Gastrocnemius medialis (tissue), 4 donors: Measurements from ENCODE around the gene TEK. TPM values are rescaled to one million over a fixed set of nuclear protein-coding genes. Genes with fewer than 3 reads are reported as not detected.
"Not testable (repeated sequence)": the region's sequence is repeated elsewhere in the genome, so short reads cannot be mapped to it uniquely, and the experiment has no call there.

Experiments
- ATAC-seq, 2 donors: fragments of 150-250 bp; one replicate each; pipeline ENCODE4 v1.9.1; 2016
- DNase-seq, 2 donors: peaks; one replicate each; pipeline ENCODE4 v3.0.0-alpha.2; 2019
- H3K27ac ChIP-seq, 4 donors: fragments of 200-600 bp; sonication (generic); 1 replicate in 1 of 4; 2 replicates in 3 of 4; pipeline ENCODE4 v1.5.1; 2016 to 2018; ENCODE audit warnings: mild to moderate bottlenecking in 2 of 4, moderate library complexity in 1 of 4
- H3K27me3 ChIP-seq, 3 donors: fragments of 200-600 bp; sonication (generic) in 2 of 3; 1 replicate in 1 of 3; 2 replicates in 2 of 3; pipeline versions ENCODE4 v1.5.1 to v1.6.0; 2016 to 2019; ENCODE audit warnings: mild to moderate bottlenecking in 1 of 3, moderate library complexity in 1 of 3
- H3K36me3 ChIP-seq, 2 donors: fragments of 200-600 bp; sonication (generic) in 1 of 2; one replicate each; pipeline ENCODE4 v1.5.1; 2017 to 2018
- H3K4me1 ChIP-seq, 2 donors: fragments of 200-600 bp; sonication (generic) in 1 of 2; one replicate each; pipeline ENCODE4 v1.5.1; 2016 to 2017; ENCODE audit warnings: mild to moderate bottlenecking in 2 of 2
- H3K4me3 ChIP-seq, 4 donors: fragments of 200-600 bp; sonication (generic) in 3 of 4; 1 replicate in 1 of 4; 2 replicates in 3 of 4; pipeline ENCODE4 v1.5.1; 2016 to 2019; ENCODE audit warnings: mild to moderate bottlenecking in 2 of 4
- H3K9me3 ChIP-seq, 3 donors: fragments of 200-600 bp; sonication (generic) in 2 of 3; 1 replicate in 1 of 3; 2 replicates in 2 of 3; pipeline ENCODE4 v1.5.1; 2016 to 2019
- POLR2A ChIP-seq, 2 donors: fragments of 450-650 bp; IDR thresholded peaks; one replicate each; pipeline ENCODE4 v1.6.1; 2017; ENCODE audit warnings: antibody characterized with exemption in 2 of 2, mild to moderate bottlenecking in 2 of 2, moderate library complexity in 2 of 2
- in situ Hi-C, 4 donors: fragments of 200-750 bp; cut with MboI; loops; one replicate each; pipeline versions ENCODE4 v1.15.0 to v1.8.0; 2017; ENCODE audit warnings: low sequenced_read_pairs in 4 of 4
- intact Hi-C: fragments of 100-400 bp; cut with DNase I; formaldehyde crosslinking; loops from one replicate; pipeline ENCODE4 v1.15.1; 2023; ENCODE audit warnings: low total_unique reads
- total RNA-seq, 4 donors: library from RNA; depleted of rRNA; stranded (reverse); fragments of >200 nt; gene quantifications; one replicate each; pipeline versions ENCODE4 v1.1.0 to v1.2.3, GENCODE V29; 2016
- TF ChIP-seq, protein P1 (sequence below), 5 experiments: fragments of 450-650 bp in 3 of 5; fragments of 200-600 bp in 2 of 5; sonication (generic) in 2 of 5; IDR thresholded peaks in 4 of 5; conservative IDR thresholded peaks in 1 of 5; 1 replicate in 4 of 5; 2 replicates in 1 of 5; pipeline ENCODE4 v1.5.1; 2016 to 2019; ENCODE audit warnings: antibody characterized with exemption in 5 of 5, mild to moderate bottlenecking in 3 of 5, moderate library complexity in 3 of 5

Gene TEK
- total RNA-seq, 4 donors from 2014 or later, result 8.1 to 9.0 (median 8.4) TPM

DNA sequence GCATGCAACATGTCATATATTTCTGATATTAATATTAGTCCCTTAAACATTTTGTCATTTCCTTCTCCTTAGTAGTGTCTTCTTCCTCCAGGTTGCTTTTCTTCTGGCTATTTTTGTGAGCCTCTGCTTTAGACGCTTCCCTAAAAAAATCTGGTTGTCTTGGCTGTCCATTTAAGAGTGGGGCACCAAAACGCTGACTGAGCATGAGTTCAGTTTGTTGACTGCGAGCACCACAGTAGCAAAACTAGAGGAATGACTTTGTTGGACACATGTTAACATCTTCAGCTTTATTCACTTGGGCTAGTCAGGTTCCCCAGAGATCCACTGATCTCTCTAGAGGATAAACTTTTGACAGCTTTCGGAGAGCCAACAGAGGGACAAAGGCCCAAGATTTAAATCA, 19.3 kb upstream of the TEK start:
- in situ Hi-C loops (no loop called here), intact Hi-C loops (no loop called here)
- no peak overlapping the region for H3K27ac ChIP-seq
- H3K9me3 ChIP-seq, result no peaks in the 10 kb centered on the region
- DNase-seq (no peak), ATAC-seq (no peak)
- H3K4me3 ChIP-seq, result no peak overlapping the region
- no peaks in the 10 kb centered on the region for H3K36me3 ChIP-seq
- no peaks in the 10 kb centered on the region for H3K27me3 ChIP-seq
- H3K4me1 ChIP-seq, result no peaks in the 10 kb centered on the region
- TF ChIP-seq, protein P1, sequence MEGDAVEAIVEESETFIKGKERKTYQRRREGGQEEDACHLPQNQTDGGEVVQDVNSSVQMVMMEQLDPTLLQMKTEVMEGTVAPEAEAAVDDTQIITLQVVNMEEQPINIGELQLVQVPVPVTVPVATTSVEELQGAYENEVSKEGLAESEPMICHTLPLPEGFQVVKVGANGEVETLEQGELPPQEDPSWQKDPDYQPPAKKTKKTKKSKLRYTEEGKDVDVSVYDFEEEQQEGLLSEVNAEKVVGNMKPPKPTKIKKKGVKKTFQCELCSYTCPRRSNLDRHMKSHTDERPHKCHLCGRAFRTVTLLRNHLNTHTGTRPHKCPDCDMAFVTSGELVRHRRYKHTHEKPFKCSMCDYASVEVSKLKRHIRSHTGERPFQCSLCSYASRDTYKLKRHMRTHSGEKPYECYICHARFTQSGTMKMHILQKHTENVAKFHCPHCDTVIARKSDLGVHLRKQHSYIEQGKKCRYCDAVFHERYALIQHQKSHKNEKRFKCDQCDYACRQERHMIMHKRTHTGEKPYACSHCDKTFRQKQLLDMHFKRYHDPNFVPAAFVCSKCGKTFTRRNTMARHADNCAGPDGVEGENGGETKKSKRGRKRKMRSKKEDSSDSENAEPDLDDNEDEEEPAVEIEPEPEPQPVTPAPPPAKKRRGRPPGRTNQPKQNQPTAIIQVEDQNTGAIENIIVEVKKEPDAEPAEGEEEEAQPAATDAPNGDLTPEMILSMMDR (IDR thresholded peaks at IDR 0.05 in 4 of 5, conservative IDR thresholded peaks at IDR 0.05 in 1 of 5), result no peak
- no peak for TF ChIP-seq POLR2A (IDR thresholded peaks at IDR 0.05)

DNA sequence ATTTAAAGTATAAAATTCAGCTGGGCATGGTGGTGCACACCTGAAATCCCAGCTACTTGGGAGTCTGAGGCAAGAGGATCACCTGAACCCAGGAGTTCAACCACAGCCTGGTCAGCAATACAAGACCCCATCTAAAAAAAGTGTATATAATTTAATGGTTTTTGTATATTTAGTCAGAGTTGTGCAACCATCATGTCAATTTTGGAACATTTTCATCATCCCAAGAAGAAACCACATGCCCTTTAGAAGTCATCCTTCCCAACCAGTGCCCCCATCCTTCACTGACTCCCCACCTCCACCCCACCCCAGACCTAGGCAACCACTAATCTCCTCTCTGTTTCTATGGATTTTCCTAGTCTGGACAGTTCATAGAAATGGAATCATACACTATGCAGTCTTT, 18.8 kb upstream of the TEK start:
- intact Hi-C loops (no loop called here), in situ Hi-C loops (no loop called here)

DNA sequence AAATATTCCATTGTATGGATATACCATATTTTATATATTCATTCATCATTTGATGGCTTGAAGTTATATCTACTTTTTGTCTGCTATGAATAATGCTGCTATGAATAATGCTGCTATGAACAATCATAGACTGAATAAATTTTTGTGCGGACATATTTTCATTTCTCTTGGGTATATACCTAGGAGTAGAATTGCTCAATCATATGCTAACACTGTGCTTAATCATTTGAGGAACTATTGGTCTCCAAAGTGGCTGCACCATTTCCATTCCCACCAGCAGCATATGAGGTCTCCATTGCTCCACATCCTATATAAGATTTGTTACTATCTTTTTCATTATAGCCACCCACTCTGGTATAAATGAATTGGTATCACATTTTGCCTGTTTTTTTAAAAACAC, 18.3 kb upstream of the TEK start:
- no peak overlapping the region for H3K27ac ChIP-seq
- TF ChIP-seq, protein P1 (IDR thresholded peaks at IDR 0.05 in 4 of 5, conservative IDR thresholded peaks at IDR 0.05 in 1 of 5), result no peak
- no peak for TF ChIP-seq POLR2A (IDR thresholded peaks at IDR 0.05)
- no peak for DNase-seq
- no peaks in the 10 kb centered on the region for H3K36me3 ChIP-seq
- intact Hi-C loops (no loop called here), in situ Hi-C loops (no loop called here)
- no peak for ATAC-seq
- no peak overlapping the region for H3K4me3 ChIP-seq
- H3K9me3 ChIP-seq, result no peaks in the 10 kb centered on the region
- H3K27me3 ChIP-seq, result no peaks in the 10 kb centered on the region
- no peaks in the 10 kb centered on the region for H3K4me1 ChIP-seq

More for the DNA sequence above, 18.8 kb upstream of the TEK start:
- no peaks in the 10 kb centered on the region for H3K9me3 ChIP-seq
- H3K27me3 ChIP-seq, result no peaks in the 10 kb centered on the region
- ATAC-seq (no peak), DNase-seq (no peak)
- H3K27ac ChIP-seq, result no peak overlapping the region
- no peak overlapping the region for H3K4me3 ChIP-seq
- TF ChIP-seq, protein P1 (IDR thresholded peaks at IDR 0.05 in 4 of 5, conservative IDR thresholded peaks at IDR 0.05 in 1 of 5), result no peak
- TF ChIP-seq POLR2A (IDR thresholded peaks at IDR 0.05), result no peak
- no peaks in the 10 kb centered on the region for H3K36me3 ChIP-seq
- no peaks in the 10 kb centered on the region for H3K4me1 ChIP-seq

DNA sequence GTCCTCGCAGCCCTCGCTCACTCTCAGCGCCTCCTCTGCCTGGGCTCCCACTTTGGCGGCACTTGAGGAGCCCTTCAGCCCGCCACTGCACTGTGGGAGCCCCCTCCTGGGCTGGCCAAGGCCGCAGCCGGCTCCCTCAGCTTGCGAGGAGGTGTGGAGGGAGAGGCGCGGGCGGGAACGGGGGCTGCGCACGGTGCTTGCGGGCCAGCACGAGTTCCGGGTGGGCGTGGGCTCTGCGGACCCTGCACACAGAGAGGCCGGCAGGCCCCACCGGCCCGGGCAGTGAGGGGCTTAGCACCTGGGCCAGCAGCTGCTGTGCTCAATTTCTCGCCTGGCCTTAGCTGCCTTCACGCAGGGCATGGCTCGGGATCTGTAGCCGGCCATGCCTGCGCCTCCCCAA, 16.5 kb upstream of the TEK start:
- H3K9me3 ChIP-seq, ATAC-seq, in situ Hi-C loops, H3K27ac ChIP-seq, intact Hi-C loops, H3K4me1 ChIP-seq, H3K36me3 ChIP-seq, DNase-seq, H3K27me3 ChIP-seq, H3K4me3 ChIP-seq: not testable (repeated sequence)

DNA sequence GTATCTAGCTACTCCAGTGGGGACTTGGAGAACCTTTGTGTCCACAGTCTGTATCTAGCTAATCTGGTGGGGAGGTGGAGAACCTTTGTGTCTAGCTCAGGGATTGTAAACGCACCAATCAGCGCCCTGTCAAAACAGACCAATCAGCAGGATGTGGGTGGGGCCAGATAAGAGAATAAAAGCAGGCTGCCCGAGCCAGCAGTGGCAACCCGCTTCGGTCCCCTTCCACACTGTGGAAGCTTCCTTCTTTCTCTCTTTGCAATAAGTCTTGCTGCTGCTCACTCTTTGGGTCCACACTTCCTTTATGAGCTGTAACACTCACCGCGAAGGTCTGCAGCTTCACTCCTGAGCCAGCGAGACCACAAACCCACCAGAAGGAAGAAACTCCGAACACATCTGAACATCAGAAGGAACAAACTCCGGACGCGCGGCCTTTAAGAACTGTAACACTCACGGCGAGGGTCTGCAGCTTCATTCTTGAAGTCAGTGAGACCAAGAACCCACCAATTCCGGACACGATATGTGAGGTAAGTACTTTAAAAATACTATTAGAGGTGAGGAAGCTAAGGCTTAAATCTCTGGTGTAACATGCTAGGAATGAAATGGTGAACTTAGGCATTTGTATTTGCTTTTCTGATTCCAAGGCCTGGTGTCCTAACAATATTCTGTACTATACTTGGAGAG, 15.5 kb upstream of the TEK start:
- H3K9me3 ChIP-seq, intact Hi-C loops, in situ Hi-C loops, H3K4me3 ChIP-seq, ATAC-seq, DNase-seq, H3K36me3 ChIP-seq, H3K27ac ChIP-seq, H3K4me1 ChIP-seq, H3K27me3 ChIP-seq: not testable (repeated sequence)
